Measurements from ENCODE around the gene TRRAP. TPM values are rescaled to one million over a fixed set of nuclear protein-coding genes. Genes with fewer than 3 reads are reported as not detected.

The TRRAP gene
- total RNA-seq, 1 experiment from 2014 or later: 17.3 TPM

DNA sequence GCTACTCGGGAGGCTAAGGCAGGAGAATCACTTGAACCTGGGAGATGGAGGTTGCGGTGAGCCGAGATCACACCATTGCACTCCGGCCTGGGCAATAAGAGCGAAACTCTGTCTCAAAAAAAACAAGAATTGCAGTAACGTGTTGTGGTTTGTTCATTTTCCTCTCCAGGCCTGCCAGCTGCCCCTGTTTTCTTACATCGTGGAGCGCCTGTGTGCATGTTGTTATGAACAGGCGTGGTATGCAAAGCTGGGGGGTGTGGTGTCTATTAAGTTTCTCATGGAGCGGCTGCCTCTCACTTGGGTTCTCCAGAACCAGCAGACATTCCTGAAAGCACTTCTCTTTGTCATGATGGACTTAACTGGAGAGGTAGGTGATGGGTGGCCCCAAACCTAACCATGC, 52.1 kb downstream of the TRRAP start:
- DNase-seq (ENCODE audit: low spot score): no peak
- in situ Hi-C loops (cut with HindIII; ENCODE audit: low sequenced_read_pairs): no loop called here

GRCh38 chr7:98930921-98931320, 52.6 kb downstream of the TRRAP start:
- in situ Hi-C loops (cut with HindIII; ENCODE audit: low sequenced_read_pairs): no loop called here
- no peak for DNase-seq (ENCODE audit: low spot score)

- DNase-seq (ENCODE audit: low spot score): peak; percentile 37
- in situ Hi-C loops (cut with HindIII; ENCODE audit: low sequenced_read_pairs): no loop called here
Measured at GRCh38 chr7:98933321-98933720, 55.0 kb downstream of the TRRAP start.

DNA sequence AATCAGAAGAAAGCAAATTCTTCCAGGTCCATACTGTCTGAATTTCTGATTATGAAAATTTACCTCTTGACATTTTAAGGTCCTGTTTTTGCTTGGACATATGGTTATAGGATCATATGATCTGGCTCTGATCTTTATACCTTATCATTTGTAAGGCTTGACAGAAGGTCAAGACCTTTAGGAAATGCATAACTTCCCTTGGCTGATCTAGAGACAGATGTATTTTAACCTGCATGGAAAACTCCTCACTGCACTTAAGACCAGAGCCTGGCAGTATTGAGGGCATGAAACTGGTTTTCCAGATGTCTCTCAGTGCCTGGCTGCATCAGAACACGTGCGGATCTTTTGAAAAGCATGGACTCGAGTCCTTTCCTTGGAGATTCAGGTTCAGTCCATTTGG, 55.9 kb downstream of the TRRAP start:
- in situ Hi-C loops (cut with HindIII; ENCODE audit: low sequenced_read_pairs): no loop called here

GRCh38 chr7:98935811-98936210, 57.5 kb downstream of the TRRAP start:
- DNase-seq (ENCODE audit: low spot score): no peak
- in situ Hi-C loops (cut with HindIII; ENCODE audit: low sequenced_read_pairs): no loop called here

More for the DNA sequence above, 55.9 kb downstream of the TRRAP start:
- DNase-seq (ENCODE audit: low spot score): no peak

DNA sequence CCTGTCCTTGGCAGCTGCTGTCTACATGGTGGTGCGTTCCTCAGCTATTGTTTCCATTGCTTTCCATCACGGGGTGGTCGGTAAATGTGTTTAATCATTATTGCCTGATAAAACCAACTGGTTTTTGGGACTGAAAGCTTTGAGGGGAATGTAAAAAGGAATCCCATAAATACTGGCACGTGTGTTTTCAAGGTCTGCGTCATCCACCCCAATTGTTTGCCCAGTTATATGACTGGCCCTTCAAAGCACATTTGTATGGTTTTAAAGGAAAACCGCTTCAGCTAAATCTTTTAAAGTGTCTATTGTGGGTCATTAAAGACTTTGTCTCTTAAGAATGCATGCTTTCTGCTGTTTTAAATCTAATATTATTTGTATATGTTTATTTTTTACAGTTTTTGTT, 65.0 kb downstream of the TRRAP start:
- no peak for DNase-seq (ENCODE audit: low spot score)
- in situ Hi-C loops (cut with HindIII; ENCODE audit: low sequenced_read_pairs): no loop called here

- no peak for DNase-seq (ENCODE audit: low spot score)
- in situ Hi-C loops (cut with HindIII; ENCODE audit: low sequenced_read_pairs): no loop called here
Measured at GRCh38 chr7:98944386-98944785, 66.1 kb downstream of the TRRAP start.

DNA sequence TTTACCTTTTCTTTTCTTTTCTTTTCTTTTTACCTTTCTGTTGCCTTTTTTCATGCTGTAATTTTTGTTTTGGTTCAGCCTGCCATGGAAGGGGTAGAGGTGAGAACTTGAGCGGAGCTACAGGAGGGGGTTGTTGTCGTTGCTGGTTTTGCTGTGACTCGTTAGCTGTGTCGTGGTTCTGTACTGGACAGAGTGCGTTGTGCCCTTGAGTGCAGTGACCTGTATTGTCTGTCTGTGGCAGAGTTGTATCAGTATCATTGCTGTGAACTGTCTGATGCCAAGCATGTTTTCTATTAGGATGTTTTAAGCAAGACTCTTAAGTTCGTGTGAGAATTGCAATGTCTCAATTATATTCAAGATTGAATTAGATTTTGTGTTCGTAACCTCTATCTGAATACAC, 67.5 kb downstream of the TRRAP start:
- in situ Hi-C loops (cut with HindIII; ENCODE audit: low sequenced_read_pairs): no loop called here
- DNase-seq (ENCODE audit: low spot score): no peak

- in situ Hi-C loops (cut with HindIII; ENCODE audit: low sequenced_read_pairs): no loop called here
- DNase-seq (ENCODE audit: low spot score): no peak
Measured at GRCh38 chr7:98946389-98946788, 68.1 kb downstream of the TRRAP start.

GRCh38 chr7:98949336-98950044, 71.2 kb downstream of the TRRAP start:
- in situ Hi-C loops (cut with HindIII; ENCODE audit: low sequenced_read_pairs): no loop called here
- peak; percentile 27 for DNase-seq (ENCODE audit: low spot score)

DNA sequence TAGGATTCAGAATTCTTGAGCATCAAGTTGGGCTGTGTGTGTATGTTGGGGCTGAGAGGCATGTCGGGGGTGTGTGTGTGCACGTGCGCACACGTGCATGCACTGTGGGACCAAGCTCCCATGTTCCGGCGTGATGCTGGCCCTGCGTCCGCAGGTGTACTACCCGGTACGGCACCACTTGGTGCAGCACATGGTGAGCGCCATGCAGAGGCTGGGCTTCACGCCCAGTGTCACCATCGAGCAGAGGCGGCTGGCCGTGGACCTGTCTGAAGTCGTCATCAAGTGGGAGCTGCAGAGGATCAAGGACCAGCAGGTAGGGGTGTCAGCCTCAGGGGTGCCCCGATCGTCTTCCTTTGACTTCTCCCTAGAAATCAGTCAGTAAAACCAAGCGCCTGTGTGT, 77.7 kb downstream of the TRRAP start:
- in situ Hi-C loops (cut with HindIII; ENCODE audit: low sequenced_read_pairs): no loop called here
- no peak for DNase-seq (ENCODE audit: low spot score)

GRCh38 chr7:98956469-98956868, 78.1 kb downstream of the TRRAP start:
- in situ Hi-C loops (cut with HindIII; ENCODE audit: low sequenced_read_pairs): no loop called here
- DNase-seq (ENCODE audit: low spot score): no peak

GRCh38 chr7:98956937-98957336, 78.6 kb downstream of the TRRAP start:
- DNase-seq (ENCODE audit: low spot score): no peak
- in situ Hi-C loops (cut with HindIII; ENCODE audit: low sequenced_read_pairs): no loop called here

GRCh38 chr7:98957766-98958165, 79.4 kb downstream of the TRRAP start:
- no peak for DNase-seq (ENCODE audit: low spot score)

DNA sequence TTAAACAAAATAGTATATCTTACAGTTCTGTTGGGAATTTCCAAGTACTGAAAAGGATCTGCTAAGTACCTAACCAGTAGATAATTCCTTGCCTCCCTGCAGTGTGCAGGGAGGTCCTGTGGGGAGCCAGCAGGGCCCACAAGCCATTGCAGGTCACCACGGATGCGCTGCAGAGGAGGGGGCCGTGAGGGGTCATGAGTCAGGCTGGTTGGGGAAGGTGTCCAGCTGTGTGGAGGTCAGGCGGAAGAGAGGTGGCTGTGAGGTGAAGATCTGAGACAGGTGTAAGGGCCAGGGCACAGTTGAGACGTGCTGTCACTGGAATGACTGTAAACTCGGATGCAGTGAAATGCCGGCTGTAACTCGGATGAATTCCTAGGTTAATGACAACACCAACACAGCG, 80.6 kb downstream of the TRRAP start:
- no peak for DNase-seq (ENCODE audit: low spot score)
- in situ Hi-C loops (cut with HindIII; ENCODE audit: low sequenced_read_pairs): no loop called here

More at GRCh38 chr7:98957766-98958165, 79.4 kb downstream of the TRRAP start:
- in situ Hi-C loops (cut with HindIII; ENCODE audit: low sequenced_read_pairs): no loop called here

DNA sequence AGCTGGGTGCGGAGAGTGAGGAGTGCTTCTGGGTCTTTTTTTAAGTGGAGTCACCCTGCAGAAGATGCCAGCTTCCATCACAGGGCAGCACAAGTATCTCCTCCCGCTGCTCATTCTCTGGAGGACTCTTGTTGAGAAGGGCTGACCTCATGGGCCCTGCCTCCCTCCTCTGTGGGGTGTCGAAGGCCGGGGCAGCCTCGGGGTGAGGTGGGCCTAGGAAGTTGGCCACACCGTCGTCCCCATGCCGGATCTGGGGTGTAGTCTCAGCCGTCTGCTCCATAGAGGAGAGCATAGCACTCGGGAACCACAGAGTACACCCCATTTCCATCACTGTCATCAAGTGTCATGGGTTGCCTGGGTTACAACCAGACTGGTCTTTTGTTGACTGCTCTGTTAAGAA, 85.0 kb downstream of the TRRAP start:
- no peak for DNase-seq (ENCODE audit: low spot score)
- in situ Hi-C loops (cut with HindIII; ENCODE audit: low sequenced_read_pairs): no loop called here

GRCh38 chr7:98964596-98964995, 86.3 kb downstream of the TRRAP start:
- no peak for DNase-seq (ENCODE audit: low spot score)
- in situ Hi-C loops (cut with HindIII; ENCODE audit: low sequenced_read_pairs): no loop called here

- DNase-seq (ENCODE audit: low spot score): peak; percentile 16
- in situ Hi-C loops (cut with HindIII; ENCODE audit: low sequenced_read_pairs): no loop called here
Measured at GRCh38 chr7:98968621-98969020, 90.3 kb downstream of the TRRAP start.

GRCh38 chr7:98969386-98969785, 91.1 kb downstream of the TRRAP start:
- DNase-seq (ENCODE audit: low spot score): no peak
- in situ Hi-C loops (cut with HindIII; ENCODE audit: low sequenced_read_pairs): no loop called here

DNA sequence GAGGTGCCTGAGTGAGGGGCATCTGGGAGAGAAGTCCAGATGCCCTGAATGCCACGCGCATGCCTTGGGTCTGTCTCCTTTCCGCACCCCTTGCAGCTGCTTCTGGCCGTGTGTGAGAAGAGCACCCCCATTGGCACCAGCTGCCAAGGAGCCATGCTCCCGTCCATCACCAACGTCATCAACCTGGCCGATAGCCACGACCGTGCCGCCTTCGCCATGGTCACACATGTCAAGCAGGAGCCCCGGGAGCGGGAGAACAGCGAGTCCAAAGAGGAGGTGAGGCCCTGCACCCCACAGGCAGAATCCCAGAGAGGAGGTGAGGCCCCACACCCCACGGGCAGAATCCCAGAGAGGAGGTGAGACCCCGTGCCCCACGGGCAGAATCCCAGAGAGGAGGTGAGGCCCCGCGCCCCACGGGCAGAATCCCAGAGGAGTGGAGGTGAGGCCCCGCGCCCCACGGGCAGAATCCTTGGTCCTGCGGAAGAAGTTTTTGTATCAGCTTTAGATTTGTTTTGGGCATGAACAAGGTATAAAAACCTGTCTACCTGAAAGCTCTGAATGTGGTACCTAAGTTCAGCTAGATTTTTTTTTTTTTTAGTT, 91.8 kb downstream of the TRRAP start:
- in situ Hi-C loops (cut with HindIII; ENCODE audit: low sequenced_read_pairs): no loop called here
- DNase-seq (ENCODE audit: low spot score): no peak

- in situ Hi-C loops (cut with HindIII; ENCODE audit: low sequenced_read_pairs): no loop called here
- DNase-seq (ENCODE audit: low spot score): no peak
Measured at GRCh38 chr7:98970805-98971204, 92.5 kb downstream of the TRRAP start.

Data from G401 (cell line).